ENCODE measurements around the gene AMBP. TPM values are rescaled to one million over a fixed set of nuclear protein-coding genes. Genes with fewer than 3 reads are reported as not detected.

The AMBP gene
- total and polyA plus RNA-seq, 10 donors: 0.09 to 1.6 (median 0.12) TPM; not detected in 7

- Histone ChIP-seq H3K4me3 (no peak overlapping the region), H3K9me3 (no peaks in the 10 kb centered on the region), H3K4me1 (no peaks in the 10 kb centered on the region), H3K27ac (no peak overlapping the region), H3K36me3 (peaks cover 0 to 53% (median 18%) of the 10 kb centered on the region in 6 donors), H3K27me3 (replicated peaks in 1 of 7) (no peaks in the 10 kb centered on the region)
- 89 to 92% (median 91%) methylated on average over 7 to 8 of the region's 8 CpGs for WGBS, 5 donors
- DNase-seq: peak; percentile 29
- intact Hi-C loops (cut with DNase I; ENCODE audit: low total_unique reads): no loop called here
- TF ChIP-seq POLR2A (IDR thresholded peaks at IDR 0.05) (no peak), POLR2AphosphoS5 (IDR thresholded peaks at IDR 0.05) (no peak)
- TF ChIP-seq, protein P1, sequence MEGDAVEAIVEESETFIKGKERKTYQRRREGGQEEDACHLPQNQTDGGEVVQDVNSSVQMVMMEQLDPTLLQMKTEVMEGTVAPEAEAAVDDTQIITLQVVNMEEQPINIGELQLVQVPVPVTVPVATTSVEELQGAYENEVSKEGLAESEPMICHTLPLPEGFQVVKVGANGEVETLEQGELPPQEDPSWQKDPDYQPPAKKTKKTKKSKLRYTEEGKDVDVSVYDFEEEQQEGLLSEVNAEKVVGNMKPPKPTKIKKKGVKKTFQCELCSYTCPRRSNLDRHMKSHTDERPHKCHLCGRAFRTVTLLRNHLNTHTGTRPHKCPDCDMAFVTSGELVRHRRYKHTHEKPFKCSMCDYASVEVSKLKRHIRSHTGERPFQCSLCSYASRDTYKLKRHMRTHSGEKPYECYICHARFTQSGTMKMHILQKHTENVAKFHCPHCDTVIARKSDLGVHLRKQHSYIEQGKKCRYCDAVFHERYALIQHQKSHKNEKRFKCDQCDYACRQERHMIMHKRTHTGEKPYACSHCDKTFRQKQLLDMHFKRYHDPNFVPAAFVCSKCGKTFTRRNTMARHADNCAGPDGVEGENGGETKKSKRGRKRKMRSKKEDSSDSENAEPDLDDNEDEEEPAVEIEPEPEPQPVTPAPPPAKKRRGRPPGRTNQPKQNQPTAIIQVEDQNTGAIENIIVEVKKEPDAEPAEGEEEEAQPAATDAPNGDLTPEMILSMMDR (IDR thresholded peaks at IDR 0.05 in 8 of 11, conservative IDR thresholded peaks at IDR 0.05 in 3 of 11): no peak
These were observed 24.7 kb downstream of the AMBP start for GRCh38 chr9:114053246-114054005.

- Histone ChIP-seq H3K27me3 (replicated peaks in 1 of 7) (no peaks in the 10 kb centered on the region), H3K4me1 (no peaks in the 10 kb centered on the region), H3K27ac (no peak overlapping the region), H3K9me3 (no peaks in the 10 kb centered on the region), H3K4me3 (no peak overlapping the region), H3K36me3 (peaks cover 0 to 61% (median 23%) of the 10 kb centered on the region in 6 donors)
- DNase-seq: peak; percentile 29
- 77 to 86% (median 79%) methylated on average over 6 to 7 of the region's 7 CpGs for WGBS, 5 donors
- TF ChIP-seq POLR2A (IDR thresholded peaks at IDR 0.05) (no peak), POLR2AphosphoS5 (IDR thresholded peaks at IDR 0.05) (no peak)
- TF ChIP-seq, protein P1 (IDR thresholded peaks at IDR 0.05 in 8 of 11, conservative IDR thresholded peaks at IDR 0.05 in 3 of 11): no peak
- intact Hi-C loops (cut with DNase I; ENCODE audit: low total_unique reads): no loop called here
These were observed 26.4 kb downstream of the AMBP start for GRCh38 chr9:114051706-114052105.

GRCh38 chr9:114051281-114051680 is 26.8 kb downstream of the AMBP start:
- peaks cover 0 to 61% (median 23%) of the 10 kb centered on the region in 6 donors for H3K36me3 ChIP-seq
- no peaks in the 10 kb centered on the region for H3K27me3 ChIP-seq (replicated peaks in 1 of 7)
- 90 to 98% (median 92%) methylated on average over 15 of the region's 15 CpGs for WGBS, 5 donors
- intact Hi-C loops (cut with DNase I; ENCODE audit: low total_unique reads): no loop called here
- no peak for TF ChIP-seq POLR2A (IDR thresholded peaks at IDR 0.05)
- TF ChIP-seq, protein P1 (IDR thresholded peaks at IDR 0.05 in 8 of 11, conservative IDR thresholded peaks at IDR 0.05 in 3 of 11): no peak
- no peak for TF ChIP-seq POLR2AphosphoS5 (IDR thresholded peaks at IDR 0.05)
- no peak overlapping the region for H3K4me3 ChIP-seq
- peak; percentile 42 for DNase-seq
- H3K4me1 ChIP-seq: no peaks in the 10 kb centered on the region
- H3K27ac ChIP-seq: no peak overlapping the region
- H3K9me3 ChIP-seq: no peaks in the 10 kb centered on the region

DNA sequence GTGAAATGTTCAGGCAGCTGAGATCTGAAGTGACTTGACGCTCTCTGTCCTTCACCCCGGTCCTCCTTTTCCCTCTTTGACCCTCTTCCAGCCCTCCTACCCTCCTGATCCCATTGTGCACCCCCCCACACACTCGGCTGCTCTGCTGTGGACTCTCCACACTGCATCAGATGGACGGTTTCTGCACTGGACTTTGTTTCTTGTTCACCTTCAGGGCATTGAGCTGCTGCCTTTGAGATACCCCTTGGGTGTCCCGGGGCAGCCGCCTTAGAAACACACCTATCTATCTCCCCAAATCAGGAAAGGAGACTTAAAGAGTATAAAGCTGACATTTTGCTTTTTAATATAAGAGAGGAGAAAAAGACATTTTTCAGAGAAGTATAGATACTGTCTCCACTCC is 27.5 kb downstream of the AMBP start:
- Histone ChIP-seq H3K4me1 (no peaks in the 10 kb centered on the region), H3K9me3 (no peaks in the 10 kb centered on the region), H3K4me3 (no peak overlapping the region), H3K27me3 (replicated peaks in 1 of 7) (no peaks in the 10 kb centered on the region), H3K27ac (no peak overlapping the region), H3K36me3 (peaks cover 0 to 61% (median 23%) of the 10 kb centered on the region in 6 donors)
- WGBS, 5 donors: 89 to 96% (median 92%) methylated on average over 6 of the region's 6 CpGs
- intact Hi-C loops (cut with DNase I; ENCODE audit: low total_unique reads): no loop called here
- no peak for TF ChIP-seq POLR2A (IDR thresholded peaks at IDR 0.05)
- TF ChIP-seq POLR2AphosphoS5 (IDR thresholded peaks at IDR 0.05): no peak
- TF ChIP-seq, protein P1 (IDR thresholded peaks at IDR 0.05 in 8 of 11, conservative IDR thresholded peaks at IDR 0.05 in 3 of 11): no peak
- peak; percentile 31 for DNase-seq

All from spleen (tissue), 11 donors.